Measurements from ENCODE around the gene ABCC4.

ABCC4 gene

DNA sequence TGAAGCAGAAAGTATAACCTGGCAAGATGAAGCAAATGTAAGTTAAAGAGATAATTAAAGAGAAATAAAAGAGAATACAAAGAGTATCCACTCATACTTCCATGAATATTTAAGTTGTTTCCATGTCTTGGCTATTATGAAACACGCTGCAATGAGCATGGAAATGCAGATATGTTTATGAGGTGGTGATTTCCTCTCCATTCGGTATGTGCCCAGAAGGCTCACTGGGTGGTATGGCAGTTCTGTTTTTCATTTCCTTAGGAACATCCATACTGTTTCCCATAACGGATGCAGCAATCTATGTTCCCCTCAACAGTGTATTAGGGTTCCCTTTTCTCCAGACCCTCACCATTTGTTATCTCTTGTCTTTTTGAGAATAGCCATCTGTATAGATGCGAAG is 316.3 kb downstream of the ABCC4 start:
- no peak for DNase-seq

DNA sequence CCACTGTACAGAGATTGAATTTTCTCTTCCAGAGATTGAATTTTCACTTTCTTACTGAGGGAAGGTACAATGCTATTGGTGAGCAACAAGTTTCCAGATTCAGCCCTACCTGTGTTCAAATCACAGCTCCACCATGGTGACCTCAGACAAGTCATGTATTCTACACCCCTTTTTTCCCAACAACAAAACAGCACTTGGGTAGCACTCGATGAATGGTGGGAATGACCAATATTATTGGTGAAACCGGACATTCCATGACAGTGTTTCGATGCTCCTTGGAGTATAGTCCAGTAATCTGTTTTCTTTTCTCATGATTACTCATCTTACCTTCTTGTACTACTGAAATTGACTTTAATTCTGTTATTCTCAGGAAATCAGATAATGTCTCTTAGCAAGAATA is 322.7 kb downstream of the ABCC4 start:
- no peak for DNase-seq

DNA sequence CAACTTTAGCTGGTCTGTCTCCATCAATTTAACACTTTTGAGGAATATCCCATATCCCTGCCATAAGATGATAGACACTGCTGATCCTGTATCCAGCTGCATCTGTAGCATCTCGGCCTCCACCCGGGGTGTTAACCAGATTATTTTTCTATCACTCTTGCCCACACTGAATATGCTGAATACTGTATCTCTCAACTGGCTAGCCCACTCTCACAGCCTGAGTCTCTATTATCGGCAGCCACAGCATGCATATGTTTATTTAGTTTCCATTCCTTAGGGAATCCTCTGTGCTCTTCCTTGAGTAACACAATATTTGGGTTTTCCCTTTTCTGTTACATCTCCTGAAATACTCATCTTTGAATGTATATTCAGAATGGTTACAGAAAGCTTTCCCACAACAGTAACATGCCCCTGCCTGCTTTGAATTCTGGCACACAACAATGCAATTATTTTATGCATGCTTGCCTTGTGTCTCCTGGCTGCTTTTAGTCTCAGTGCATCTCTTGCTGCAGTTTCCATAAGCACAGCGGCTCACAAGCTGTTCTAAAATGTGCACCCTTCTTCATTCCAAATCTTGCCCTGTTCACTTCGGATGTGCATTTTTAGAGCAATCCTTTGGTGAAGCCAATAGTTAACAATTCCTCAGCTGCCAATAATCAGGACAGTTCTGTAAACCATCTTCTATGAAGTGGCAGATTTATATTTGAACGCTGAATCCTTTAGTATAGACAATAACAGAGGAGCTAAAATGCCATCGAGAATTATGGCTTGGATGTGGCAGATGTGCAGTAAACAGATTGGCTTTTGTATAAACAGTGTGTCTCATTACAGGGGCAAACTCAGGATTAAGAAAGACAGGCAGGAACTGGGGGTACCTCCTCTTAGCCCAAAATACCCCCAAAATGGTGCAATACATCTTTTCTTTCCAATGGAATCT is 327.0 kb downstream of the ABCC4 start:
- DNase-seq = no peak

DNA sequence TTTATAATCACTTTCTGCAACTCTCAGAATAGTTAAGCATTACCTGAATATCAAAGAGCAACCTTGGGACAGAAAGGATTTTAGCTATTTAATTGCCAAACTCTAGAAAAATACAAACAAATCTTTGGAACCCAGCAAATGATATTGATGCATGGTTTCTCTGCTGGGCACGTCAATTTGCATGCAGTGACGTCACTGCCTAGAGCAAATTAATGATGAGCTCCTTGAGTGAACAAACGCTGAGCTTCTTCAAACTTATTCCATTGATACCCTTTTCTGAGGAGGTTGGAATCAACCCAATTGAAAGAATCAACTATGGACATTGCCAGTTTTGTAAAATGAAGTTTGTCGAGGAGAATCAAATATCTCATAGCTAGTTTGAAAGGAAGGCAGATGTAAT is 329.0 kb downstream of the ABCC4 start:
- no peak for DNase-seq

All from NCI-H748 treated with DMSO at 0.1 percent for 48 hours (cell line).